ENCODE results near the gene PLEKHG5. TPM values are rescaled to one million over a fixed set of nuclear protein-coding genes. Genes with fewer than 3 reads are reported as not detected.
A peak's percentile ranks its signal among the peaks of the same experiment; 100 is the strongest.

Gene PLEKHG5
- total RNA-seq, 1 experiment from 2014 or later, result 42.8 TPM

DNA sequence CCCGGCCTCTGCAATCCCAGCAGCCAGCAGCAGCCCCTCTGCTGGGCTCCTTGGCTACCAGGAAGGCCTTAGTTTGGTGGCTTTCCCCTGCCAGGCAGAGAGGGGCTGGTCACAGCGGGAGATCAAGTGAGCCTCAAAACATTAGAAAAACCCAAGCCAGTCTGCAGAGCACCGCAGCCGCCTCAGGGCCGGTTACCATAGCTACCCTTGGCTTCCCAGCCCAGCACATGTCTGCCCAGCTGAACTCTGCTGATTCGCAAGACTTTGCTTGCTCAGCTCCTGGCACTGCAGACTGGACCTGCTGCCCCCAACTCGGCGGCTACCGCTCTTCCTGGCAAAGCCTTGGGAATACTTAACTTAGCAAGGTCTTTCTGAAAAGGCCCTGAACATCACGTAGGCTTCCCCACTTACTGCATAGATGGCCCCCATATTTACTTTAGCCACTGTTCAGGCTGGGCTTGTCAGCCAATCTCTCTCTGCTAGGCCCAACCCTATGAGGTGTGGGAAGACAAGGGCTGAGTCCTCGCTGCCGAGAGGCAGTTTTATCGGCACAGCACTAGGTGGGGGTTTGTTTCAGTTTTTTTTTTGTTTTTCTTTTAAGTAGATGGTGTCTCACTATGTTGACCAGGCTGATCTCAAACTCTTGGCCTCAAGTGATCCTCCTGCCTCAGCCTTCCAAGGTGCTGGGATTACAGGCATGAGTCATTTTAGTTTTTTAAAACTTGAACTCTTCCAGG is 28.6 kb upstream of the PLEKHG5 start:
- TF ChIP-seq, protein P1, sequence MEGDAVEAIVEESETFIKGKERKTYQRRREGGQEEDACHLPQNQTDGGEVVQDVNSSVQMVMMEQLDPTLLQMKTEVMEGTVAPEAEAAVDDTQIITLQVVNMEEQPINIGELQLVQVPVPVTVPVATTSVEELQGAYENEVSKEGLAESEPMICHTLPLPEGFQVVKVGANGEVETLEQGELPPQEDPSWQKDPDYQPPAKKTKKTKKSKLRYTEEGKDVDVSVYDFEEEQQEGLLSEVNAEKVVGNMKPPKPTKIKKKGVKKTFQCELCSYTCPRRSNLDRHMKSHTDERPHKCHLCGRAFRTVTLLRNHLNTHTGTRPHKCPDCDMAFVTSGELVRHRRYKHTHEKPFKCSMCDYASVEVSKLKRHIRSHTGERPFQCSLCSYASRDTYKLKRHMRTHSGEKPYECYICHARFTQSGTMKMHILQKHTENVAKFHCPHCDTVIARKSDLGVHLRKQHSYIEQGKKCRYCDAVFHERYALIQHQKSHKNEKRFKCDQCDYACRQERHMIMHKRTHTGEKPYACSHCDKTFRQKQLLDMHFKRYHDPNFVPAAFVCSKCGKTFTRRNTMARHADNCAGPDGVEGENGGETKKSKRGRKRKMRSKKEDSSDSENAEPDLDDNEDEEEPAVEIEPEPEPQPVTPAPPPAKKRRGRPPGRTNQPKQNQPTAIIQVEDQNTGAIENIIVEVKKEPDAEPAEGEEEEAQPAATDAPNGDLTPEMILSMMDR (conservative IDR thresholded peaks at IDR 0.05; ENCODE audit: low read depth, low read length), result no peak
- no peak for TF ChIP-seq EZH2 (IDR thresholded peaks at IDR 0.05; ENCODE audit: low read length, unreplicated experiment)
- TF ChIP-seq EZH2phosphoT487 (IDR thresholded peaks at IDR 0.05; ENCODE audit: borderline replicate concordance, low read length), result no peak
- Histone ChIP-seq H3K4me3 (ENCODE audit: low read length) (no peak overlapping the region), H3K9me2 (replicated peaks; ENCODE audit: low read length) (no peaks in the 10 kb centered on the region), H3K9me3 (ENCODE audit: low read length) (no peaks in the 10 kb centered on the region), H3K9ac (ENCODE audit: low read length) (no peak overlapping the region), H3K4me2 (ENCODE audit: low read length) (no peak overlapping the region), H2AFZ (ENCODE audit: low read length) (no peak overlapping the region), H3K79me2 (ENCODE audit: low read length) (no peaks in the 10 kb centered on the region), H4K20me1 (ENCODE audit: low read length) (no peaks in the 10 kb centered on the region), H3K4me1 (ENCODE audit: insufficient read depth, low read length) (peaks cover 13% of the 10 kb centered on the region; the same call in 1 of the 2 replicates), H3K27ac (ENCODE audit: low read length) (no peak overlapping the region), H3K27me3 (ENCODE audit: low read length) (no peaks in the 10 kb centered on the region), H3F3A (ENCODE audit: low read length, unreplicated experiment) (no peaks in the 10 kb centered on the region), H3K36me3 (ENCODE audit: low read depth, low read length) (peaks cover 1% of the 10 kb centered on the region)
- no TSS peak for BruUV-seq (replicated peaks)
- DNase-seq (no peak), ATAC-seq (no peak)
- POLR2A ChIA-PET (ENCODE audit: unreplicated experiment), result no interaction called here
- intact Hi-C loops (cut with micrococcal nuclease), result no loop called here
- CTCF ChIA-PET, result no interaction called here

DNA sequence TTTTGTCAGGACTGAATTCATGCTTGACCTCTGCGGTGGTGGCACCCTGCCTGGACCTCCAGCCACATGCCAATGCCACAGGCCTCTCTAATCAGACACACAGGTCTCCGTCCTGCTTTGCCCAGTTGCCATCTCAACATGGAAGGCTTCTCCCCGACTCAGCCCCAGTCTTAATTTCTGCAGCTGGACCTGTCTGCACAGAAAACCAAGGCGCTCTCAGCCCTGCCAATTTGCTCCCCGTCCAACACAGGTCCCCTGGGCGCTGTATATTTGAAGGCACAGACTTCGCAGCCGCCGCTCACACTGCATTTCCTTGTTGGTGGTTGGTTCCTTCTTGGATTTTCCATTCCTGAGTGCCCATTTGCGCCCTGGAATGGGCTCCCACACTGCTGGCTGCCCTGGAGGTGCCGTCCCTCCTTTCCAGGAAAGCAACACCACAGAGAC is 28.0 kb upstream of the PLEKHG5 start:
- H4K20me1 ChIP-seq (ENCODE audit: low read length), result no peaks in the 10 kb centered on the region
- H3K9me3 ChIP-seq (ENCODE audit: low read length), result no peaks in the 10 kb centered on the region
- no peaks in the 10 kb centered on the region for H3F3A ChIP-seq (ENCODE audit: low read length, unreplicated experiment)
- ChIA-PET CTCF (no interaction called here), POLR2A (ENCODE audit: unreplicated experiment) (no interaction called here)
- intact Hi-C loops (cut with micrococcal nuclease), result no loop called here
- no peaks in the 10 kb centered on the region for H3K79me2 ChIP-seq (ENCODE audit: low read length)
- H3K4me1 ChIP-seq (ENCODE audit: insufficient read depth, low read length), result peaks cover 13% of the 10 kb centered on the region; the same call in 1 of the 2 replicates
- H3K36me3 ChIP-seq (ENCODE audit: low read depth, low read length), result no peaks in the 10 kb centered on the region; the same call in 1 of the 2 replicates
- H3K9me2 ChIP-seq (replicated peaks; ENCODE audit: low read length), result no peaks in the 10 kb centered on the region
- no peak overlapping the region for H3K4me2 ChIP-seq (ENCODE audit: low read length)
- no peak for DNase-seq
- TF ChIP-seq EZH2phosphoT487 (IDR thresholded peaks at IDR 0.05; ENCODE audit: borderline replicate concordance, low read length) (no peak), EZH2 (IDR thresholded peaks at IDR 0.05; ENCODE audit: low read length, unreplicated experiment) (no peak)
- TF ChIP-seq, protein P1 (conservative IDR thresholded peaks at IDR 0.05; ENCODE audit: low read depth, low read length), result no peak
- H3K4me3 ChIP-seq (ENCODE audit: low read length), result no peak overlapping the region
- H2AFZ ChIP-seq (ENCODE audit: low read length), result no peak overlapping the region
- no peak overlapping the region for H3K27ac ChIP-seq (ENCODE audit: low read length)
- no peaks in the 10 kb centered on the region for H3K27me3 ChIP-seq (ENCODE audit: low read length)
- no peak overlapping the region for H3K9ac ChIP-seq (ENCODE audit: low read length)
- no TSS peak for BruUV-seq (replicated peaks)
- ATAC-seq, result no peak

DNA sequence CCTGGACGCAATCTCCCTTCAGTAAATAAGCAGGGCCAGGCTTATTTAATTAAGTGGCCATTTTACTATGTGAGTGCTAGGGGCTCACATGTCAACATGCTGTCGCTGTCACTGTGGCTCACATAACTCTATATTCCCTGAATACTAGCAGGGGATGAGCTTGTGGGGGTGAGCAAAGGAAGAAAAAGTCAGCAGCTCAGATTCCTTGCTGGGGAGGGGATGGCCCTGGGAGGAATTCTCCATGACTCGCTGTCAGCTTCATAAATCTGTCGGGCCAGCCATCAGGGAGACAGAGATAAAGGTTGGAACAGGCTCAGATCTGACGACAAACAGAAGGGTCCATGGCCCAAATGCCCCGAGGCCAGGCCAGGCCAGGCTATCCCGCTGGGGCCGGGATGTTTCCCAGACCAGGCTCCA is 26.0 kb upstream of the PLEKHG5 start:
- CTCF ChIA-PET, result interaction anchor here (1.0 kb wide), 1 partner anchor 19 kb away, joined by 4 read pairs; no protein-coding TSS in a partner anchor
- peaks cover 13% of the 10 kb centered on the region; the same call in 1 of the 2 replicates for H3K4me1 ChIP-seq (ENCODE audit: insufficient read depth, low read length)
- POLR2A ChIA-PET (ENCODE audit: unreplicated experiment), result interaction anchor here (0.6 kb wide), 2 partner anchors 29 to 163 kb away, joined by 4 to 5 read pairs; no protein-coding TSS in a partner anchor

More for the DNA sequence above, 26.0 kb upstream of the PLEKHG5 start:
- Histone ChIP-seq H3K79me2 (ENCODE audit: low read length) (no peaks in the 10 kb centered on the region), H3K9me3 (ENCODE audit: low read length) (no peaks in the 10 kb centered on the region), H3K27ac (ENCODE audit: low read length) (no peak overlapping the region), H3K36me3 (ENCODE audit: low read depth, low read length) (no peaks in the 10 kb centered on the region), H3F3A (ENCODE audit: low read length, unreplicated experiment) (no peaks in the 10 kb centered on the region), H2AFZ (ENCODE audit: low read length) (0 out of 2 replicates have a peak overlapping the region, but pooled peaks have one; percentile 29), H3K9me2 (replicated peaks; ENCODE audit: low read length) (no peaks in the 10 kb centered on the region), H3K9ac (ENCODE audit: low read length) (no peak overlapping the region), H3K27me3 (ENCODE audit: low read length) (no peaks in the 10 kb centered on the region), H3K4me3 (ENCODE audit: low read length) (no peak overlapping the region), H4K20me1 (ENCODE audit: low read length) (no peaks in the 10 kb centered on the region), H3K4me2 (ENCODE audit: low read length) (0 out of 2 replicates have a peak overlapping the region, but pooled peaks have one; percentile 10)
- intact Hi-C loops (cut with micrococcal nuclease), result no loop called here
- peak; percentile 69 for DNase-seq
- TF ChIP-seq, protein P1 (conservative IDR thresholded peaks at IDR 0.05; ENCODE audit: low read depth, low read length), result no peak
- no peak for TF ChIP-seq EZH2phosphoT487 (IDR thresholded peaks at IDR 0.05; ENCODE audit: borderline replicate concordance, low read length)
- no peak for TF ChIP-seq EZH2 (IDR thresholded peaks at IDR 0.05; ENCODE audit: low read length, unreplicated experiment)
- no TSS peak for BruUV-seq (replicated peaks)
- peak; percentile 40; the same call in 1 of the 2 replicates for ATAC-seq

Measured in PC-3 (cell line).